B cell (primary cell): ENCODE results near the gene THADA. TPM values are rescaled to one million over a fixed set of nuclear protein-coding genes. Genes with fewer than 3 reads are reported as not detected.

ENCODE experiments used
- ATAC-seq: fragments of 200-7000 bp; cut with Tn5 transposase; one replicate; pipeline ENCODE4 v1.10.0; 2021; ENCODE audit warnings: low read depth, mild to moderate bottlenecking, moderate number of reproducible peaks, moderate library complexity
- CTCF ChIA-PET: fragments of 350-600 bp; sonication (Branson Sonifier 250); formaldehyde crosslinking; loops from one replicate; lab custom pipeline; 2021; ENCODE audit warnings: antibody characterized with exemption, inconsistent platforms; lab: Charles Lee
- POLR2A ChIA-PET: fragments of 350-600 bp; sonication (Branson Sonifier 250); formaldehyde crosslinking; loops from one replicate; lab custom pipeline; 2021; ENCODE audit warnings: antibody characterized with exemption; lab: Charles Lee
- DNase-seq: peaks from one replicate; pipeline ENCODE4 v3.0.0; 2013
- H2AFZ ChIP-seq: 2 replicates; pipeline ENCODE4 v1.6.1; 2012; ENCODE audit warnings: mild to moderate bottlenecking, low read depth, low read length; ENCODE audit not compliant: insufficient read depth, poor library complexity, severe bottlenecking
- H3K27ac ChIP-seq, 2 donors: 1 replicate in 1 of 2; 2 replicates in 1 of 2; pipeline ENCODE4 v1.5.1; 2012 to 2013; ENCODE audit warnings: low read length in 2 of 2, mild to moderate bottlenecking in 2 of 2, moderate library complexity in 1 of 2
- H3K27me3 ChIP-seq, 4 experiments: fragments of 200-600 bp in 1 of 4; sonication (generic) in 1 of 4; replicated peaks in 1 of 4; 1 replicate in 2 of 4; 2 replicates in 2 of 4; pipeline versions ENCODE4 v1.6.1 to v1.7.0; 2013 to 2016; ENCODE audit warnings: low read length in 3 of 4, mild to moderate bottlenecking in 2 of 4, mixed read lengths in 1 of 4, moderate library complexity in 1 of 4; ENCODE audit not compliant: insufficient read depth in 4 of 4, control insufficient read depth in 3 of 4; ENCODE audit errors: control extremely low read depth in 1 of 4
- H3K36me3 ChIP-seq, 2 experiments: replicated peaks in 1 of 2; 1 replicate in 1 of 2; 2 replicates in 1 of 2; pipeline versions ENCODE4 v1.6.1 to v1.7.1; 2013; ENCODE audit warnings: low read length in 1 of 2; ENCODE audit not compliant: insufficient read depth in 2 of 2, control insufficient read depth in 1 of 2; ENCODE audit errors: control extremely low read depth in 1 of 2, extremely low read depth in 1 of 2
- H3K4me1 ChIP-seq, 2 donors: fragments of 200-600 bp in 1 of 2; sonication (generic) in 1 of 2; 1 replicate in 1 of 2; 2 replicates in 1 of 2; pipeline versions ENCODE4 v1.5.1 to v1.6.1; 2013 to 2017; ENCODE audit warnings: low read length in 2 of 2; ENCODE audit not compliant: control insufficient read depth in 2 of 2, insufficient read depth in 2 of 2
- H3K4me2 ChIP-seq: replicated peaks from 2 replicates; pipeline ENCODE3; 2012; ENCODE audit warnings: mild to moderate bottlenecking, low read depth, low read length; ENCODE audit not compliant: poor library complexity, severe bottlenecking
- H3K4me3 ChIP-seq, 5 experiments: fragments of 200-600 bp in 1 of 5; sonication (generic) in 1 of 5; 1 replicate in 3 of 5; 2 replicates in 2 of 5; pipeline versions ENCODE4 v1.5.1 to v1.7.0; 2011 to 2016; ENCODE audit warnings: low read length in 4 of 5, mild to moderate bottlenecking in 4 of 5, low read depth in 2 of 5, control low read depth in 1 of 5, moderate library complexity in 1 of 5; ENCODE audit not compliant: insufficient read depth in 1 of 5; ENCODE audit errors: control extremely low read depth in 1 of 5, extremely low read depth in 1 of 5
- H3K79me2 ChIP-seq: fragments of 200-600 bp; sonication (generic); one replicate; pipeline ENCODE4 v1.6.0; 2016; ENCODE audit warnings: low read length; ENCODE audit not compliant: control insufficient read depth, insufficient read depth
- H3K9ac ChIP-seq: fragments of 200-600 bp; sonication (generic); 2 replicates; pipeline ENCODE4 v1.6.1; 2017; ENCODE audit warnings: mild to moderate bottlenecking, low read length, moderate library complexity
- H3K9me3 ChIP-seq, 3 donors: one replicate each; pipeline versions ENCODE4 v1.6.1 to v1.7.1; 2013; ENCODE audit warnings: low read length in 2 of 3; ENCODE audit not compliant: control insufficient read depth in 2 of 3, insufficient read depth in 1 of 3; ENCODE audit errors: control extremely low read depth in 1 of 3
- H4K20me1 ChIP-seq: 2 replicates; pipeline ENCODE4 v1.6.0; 2012; ENCODE audit warnings: mild to moderate bottlenecking, low read length; ENCODE audit not compliant: insufficient read depth, control insufficient read depth, poor library complexity, severe bottlenecking
- H3K27ac Mint-ChIP-seq: one replicate; pipeline ENCODE4 v1.8.0; 2021; ENCODE audit warnings: mixed read lengths
- H3K27me3 Mint-ChIP-seq: one replicate; pipeline ENCODE4 v1.8.0; 2021; ENCODE audit warnings: mixed read lengths
- H3K4me1 Mint-ChIP-seq: one replicate; pipeline ENCODE4 v1.8.0; 2021; ENCODE audit warnings: mixed read lengths
- H3K4me3 Mint-ChIP-seq: one replicate; pipeline ENCODE4 v1.8.0; 2021; ENCODE audit warnings: mixed read lengths
- H3K9me3 Mint-ChIP-seq: one replicate; pipeline ENCODE4 v1.8.0; 2022; ENCODE audit warnings: mixed read lengths; ENCODE audit not compliant: insufficient read depth
- EZH2 ChIP-seq: IDR thresholded peaks from 2 replicates; pipeline ENCODE4 v1.6.1; 2012; ENCODE audit warnings: borderline replicate concordance, low read depth, mild to moderate bottlenecking, moderate library complexity, low read length; ENCODE audit not compliant: insufficient read depth, poor library complexity, severe bottlenecking
- WGBS: methylation state at CpG from one replicate; pipeline ENCODE4 v1.1.5; 2013; ENCODE audit warnings: missing lambda C conversion rate; ENCODE audit not compliant: insufficient coverage; 5-methylcytosine and 5-hydroxymethylcytosine counted together
- intact Hi-C: fragments of 100-400 bp; cut with micrococcal nuclease; formaldehyde crosslinking; loops from one replicate; pipeline ENCODE4 v1.10.0; 2022
- polyA plus RNA-seq: library from polyadenylated mRNA; depleted of rRNA; stranded (reverse); fragments of >200 nt; gene quantifications from 2 replicates; pipeline ENCODE4 v1.2.3, GENCODE V29; 2012
- total RNA-seq, 2 donors: library from RNA; stranded (reverse); fragments of 120-200 nt in 1 of 2; gene quantifications; 1 replicate in 1 of 2; 2 replicates in 1 of 2; pipeline versions ENCODE4 v1.2.3 to v1.2.4, GENCODE V29; 2013 to 2022
- TF ChIP-seq, protein P1 (sequence below): fragments of 200-600 bp; IDR thresholded peaks from one replicate; pipeline ENCODE4 v1.8.0; 2022; ENCODE audit warnings: antibody characterized with exemption, mild to moderate bottlenecking

THADA gene
- total and polyA plus RNA-seq, 2 donors (not counting 1 experiment from before 2014, with no cell fraction given): 17.6 to 48.5 TPM

DNA sequence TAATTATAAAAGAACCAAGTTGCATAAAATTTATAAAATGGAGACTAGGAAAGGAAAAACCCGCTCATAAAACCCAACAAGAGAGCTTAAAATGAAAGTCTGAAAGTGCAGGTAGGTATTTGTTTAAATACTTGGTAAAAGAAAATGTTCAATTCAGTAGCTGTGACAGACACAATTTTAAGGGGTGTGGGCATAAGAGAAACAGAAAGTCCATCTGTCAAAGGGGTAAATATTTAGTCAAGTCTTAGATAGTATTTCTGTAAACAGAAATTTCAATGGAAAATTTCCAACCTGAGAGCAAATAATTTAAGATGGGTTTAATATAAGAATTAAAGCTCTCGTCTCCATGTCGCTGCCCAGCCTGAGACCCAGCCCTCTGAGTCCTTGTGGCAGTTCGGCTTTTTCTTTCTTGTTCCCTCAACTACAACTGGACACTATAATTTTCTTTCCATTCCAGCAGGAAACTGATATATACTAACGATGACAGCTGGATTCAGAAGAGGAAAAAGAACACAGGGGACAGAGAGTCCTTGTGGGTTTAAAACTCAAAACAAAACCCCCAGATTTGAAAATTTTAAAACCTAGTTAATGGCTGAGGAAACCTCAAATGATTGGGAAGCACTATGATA, 281.4 kb downstream of the THADA start:
- no peaks in the 10 kb centered on the region for H3K79me2 ChIP-seq
- Mint-ChIP-seq H3K27me3 (no peaks in the 10 kb centered on the region), H3K4me3 (no peak overlapping the region), H3K27ac (no peak overlapping the region), H3K4me1 (peaks cover 2% of the 10 kb centered on the region), H3K9me3 (peaks cover 2% of the 10 kb centered on the region)
- H4K20me1 ChIP-seq: no peaks in the 10 kb centered on the region
- no peaks in the 10 kb centered on the region for H3K4me1 ChIP-seq
- ChIA-PET CTCF (no interaction called here), POLR2A (no interaction called here)
- H3K9me3 ChIP-seq: no peaks in the 10 kb centered on the region
- no peaks in the 10 kb centered on the region for H3K27me3 ChIP-seq
- DNase-seq (no peak), ATAC-seq (no peak)
- no peak overlapping the region for H3K4me3 ChIP-seq
- no peak overlapping the region for H2AFZ ChIP-seq
- TF ChIP-seq, protein P1, sequence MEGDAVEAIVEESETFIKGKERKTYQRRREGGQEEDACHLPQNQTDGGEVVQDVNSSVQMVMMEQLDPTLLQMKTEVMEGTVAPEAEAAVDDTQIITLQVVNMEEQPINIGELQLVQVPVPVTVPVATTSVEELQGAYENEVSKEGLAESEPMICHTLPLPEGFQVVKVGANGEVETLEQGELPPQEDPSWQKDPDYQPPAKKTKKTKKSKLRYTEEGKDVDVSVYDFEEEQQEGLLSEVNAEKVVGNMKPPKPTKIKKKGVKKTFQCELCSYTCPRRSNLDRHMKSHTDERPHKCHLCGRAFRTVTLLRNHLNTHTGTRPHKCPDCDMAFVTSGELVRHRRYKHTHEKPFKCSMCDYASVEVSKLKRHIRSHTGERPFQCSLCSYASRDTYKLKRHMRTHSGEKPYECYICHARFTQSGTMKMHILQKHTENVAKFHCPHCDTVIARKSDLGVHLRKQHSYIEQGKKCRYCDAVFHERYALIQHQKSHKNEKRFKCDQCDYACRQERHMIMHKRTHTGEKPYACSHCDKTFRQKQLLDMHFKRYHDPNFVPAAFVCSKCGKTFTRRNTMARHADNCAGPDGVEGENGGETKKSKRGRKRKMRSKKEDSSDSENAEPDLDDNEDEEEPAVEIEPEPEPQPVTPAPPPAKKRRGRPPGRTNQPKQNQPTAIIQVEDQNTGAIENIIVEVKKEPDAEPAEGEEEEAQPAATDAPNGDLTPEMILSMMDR: no peak
- no peak for TF ChIP-seq EZH2
- WGBS: no CpG with 5 or more reads among the region's 5 CpGs
- H3K27ac ChIP-seq: no peak overlapping the region
- intact Hi-C loops: no loop called here
- peaks cover 1 to 8% of the 10 kb centered on the region in 2 experiments for H3K36me3 ChIP-seq
- H3K9ac ChIP-seq: no peak overlapping the region
- H3K4me2 ChIP-seq: no peak overlapping the region

- ATAC-seq (no peak), DNase-seq (no peak)
- H3K4me1 Mint-ChIP-seq: peaks cover 2% of the 10 kb centered on the region
- H3K9ac ChIP-seq: no peak overlapping the region
- H3K27ac ChIP-seq: no peak overlapping the region
- H3K4me3 Mint-ChIP-seq: no peak overlapping the region
- H3K9me3 ChIP-seq: no peaks in the 10 kb centered on the region
- CTCF ChIA-PET: no interaction called here
- H2AFZ ChIP-seq: no peak overlapping the region
- no peak overlapping the region for H3K4me3 ChIP-seq
- no peak for TF ChIP-seq EZH2
- TF ChIP-seq, protein P1: no peak
- no peak overlapping the region for H3K4me2 ChIP-seq
- no peaks in the 10 kb centered on the region for H3K27me3 ChIP-seq
- H3K9me3 Mint-ChIP-seq: peaks cover 4% of the 10 kb centered on the region
- WGBS: 100% methylated on average over 5 of the region's 6 CpGs
- no peaks in the 10 kb centered on the region for H3K4me1 ChIP-seq
- no peak overlapping the region for H3K27ac Mint-ChIP-seq
- POLR2A ChIA-PET: no interaction called here
- H3K36me3 ChIP-seq: peaks cover 1 to 4% of the 10 kb centered on the region in 2 experiments
- intact Hi-C loops: no loop called here
- H3K27me3 Mint-ChIP-seq: no peaks in the 10 kb centered on the region
- H4K20me1 ChIP-seq: no peaks in the 10 kb centered on the region
- no peaks in the 10 kb centered on the region for H3K79me2 ChIP-seq
These were observed 282.2 kb downstream of the THADA start for GRCh38 chr2:43313642-43314017.
